ENCODE results near the gene KAZALD1.

KAZALD1 gene

GRCh38 chr10:101042118-101042517, 19.7 kb upstream of the KAZALD1 start:
- Histone ChIP-seq H3K9ac (ENCODE audit: low read depth, low read length) (no peak overlapping the region; the same call in 1 of the 2 replicates), H3K4me3 (ENCODE audit: low read length) (peak overlapping the region; percentile 79), H3K9me3 (ENCODE audit: insufficient read depth, low read depth, low read length) (no peaks in the 10 kb centered on the region), H3K27me3 (ENCODE audit: insufficient read depth, low read length) (peaks cover 63% of the 10 kb centered on the region), H3K4me1 (ENCODE audit: insufficient read depth, low read length) (peaks cover 7% of the 10 kb centered on the region), H3K27ac (ENCODE audit: low read length) (no peak overlapping the region), H3K36me3 (ENCODE audit: insufficient read depth, low read depth, low read length) (no peaks in the 10 kb centered on the region)

- no peaks in the 10 kb centered on the region for H3K36me3 ChIP-seq (ENCODE audit: insufficient read depth, low read depth, low read length)
- peak overlapping the region; percentile 79 for H3K4me3 ChIP-seq (ENCODE audit: low read length)
- peaks cover 64% of the 10 kb centered on the region for H3K27me3 ChIP-seq (ENCODE audit: insufficient read depth, low read length)
- H3K4me1 ChIP-seq (ENCODE audit: insufficient read depth, low read length): peaks cover 7% of the 10 kb centered on the region
- H3K9me3 ChIP-seq (ENCODE audit: insufficient read depth, low read depth, low read length): no peaks in the 10 kb centered on the region
- no peak overlapping the region for H3K27ac ChIP-seq (ENCODE audit: low read length)
- H3K9ac ChIP-seq (ENCODE audit: low read depth, low read length): peak overlapping the region; percentile 72; the same call in 1 of the 2 replicates
Measured at GRCh38 chr10:101042667-101043362, 19.0 kb upstream of the KAZALD1 start.

- Histone ChIP-seq H3K36me3 (ENCODE audit: insufficient read depth, low read depth, low read length) (no peaks in the 10 kb centered on the region), H3K9ac (ENCODE audit: low read depth, low read length) (peak overlapping the region; percentile 72; the same call in 1 of the 2 replicates), H3K27me3 (ENCODE audit: insufficient read depth, low read length) (peaks cover 69% of the 10 kb centered on the region), H3K27ac (ENCODE audit: low read length) (no peak overlapping the region), H3K4me3 (ENCODE audit: low read length) (peak overlapping the region; percentile 79), H3K4me1 (ENCODE audit: insufficient read depth, low read length) (peaks cover 7% of the 10 kb centered on the region), H3K9me3 (ENCODE audit: insufficient read depth, low read depth, low read length) (no peaks in the 10 kb centered on the region)
Measured at GRCh38 chr10:101043363-101043707, 18.5 kb upstream of the KAZALD1 start.

- peaks cover 74% of the 10 kb centered on the region for H3K27me3 ChIP-seq (ENCODE audit: insufficient read depth, low read length)
- H3K4me3 ChIP-seq (ENCODE audit: low read length): no peak overlapping the region
- peaks cover 7% of the 10 kb centered on the region for H3K4me1 ChIP-seq (ENCODE audit: insufficient read depth, low read length)
- no peaks in the 10 kb centered on the region for H3K36me3 ChIP-seq (ENCODE audit: insufficient read depth, low read depth, low read length)
- no peak overlapping the region for H3K9ac ChIP-seq (ENCODE audit: low read depth, low read length)
- no peak overlapping the region for H3K27ac ChIP-seq (ENCODE audit: low read length)
- peaks cover 6% of the 10 kb centered on the region; the same call in 1 of the 2 replicates for H3K9me3 ChIP-seq (ENCODE audit: insufficient read depth, low read depth, low read length)
Measured at GRCh38 chr10:101044117-101044516, 17.7 kb upstream of the KAZALD1 start.

GRCh38 chr10:101046332-101047238, 15.2 kb upstream of the KAZALD1 start:
- peaks cover 7% of the 10 kb centered on the region; the same call in 1 of the 2 replicates for H3K9me3 ChIP-seq (ENCODE audit: insufficient read depth, low read depth, low read length)
- peaks cover 86% of the 10 kb centered on the region for H3K27me3 ChIP-seq (ENCODE audit: insufficient read depth, low read length)
- H3K27ac ChIP-seq (ENCODE audit: low read length): no peak overlapping the region
- peaks cover 13% of the 10 kb centered on the region for H3K4me1 ChIP-seq (ENCODE audit: insufficient read depth, low read length)
- H3K9ac ChIP-seq (ENCODE audit: low read depth, low read length): no peak overlapping the region
- peak overlapping the region; percentile 5; the same call in 1 of the 2 replicates for H3K4me3 ChIP-seq (ENCODE audit: low read length)
- H3K36me3 ChIP-seq (ENCODE audit: insufficient read depth, low read depth, low read length): no peaks in the 10 kb centered on the region

- Histone ChIP-seq H3K4me1 (ENCODE audit: insufficient read depth, low read length) (peaks cover 13% of the 10 kb centered on the region), H3K4me3 (ENCODE audit: low read length) (peak overlapping the region; percentile 5; the same call in 1 of the 2 replicates), H3K9me3 (ENCODE audit: insufficient read depth, low read depth, low read length) (peaks cover 7% of the 10 kb centered on the region; the same call in 1 of the 2 replicates), H3K36me3 (ENCODE audit: insufficient read depth, low read depth, low read length) (no peaks in the 10 kb centered on the region), H3K9ac (ENCODE audit: low read depth, low read length) (no peak overlapping the region), H3K27ac (ENCODE audit: low read length) (no peak overlapping the region), H3K27me3 (ENCODE audit: insufficient read depth, low read length) (peaks cover 93% of the 10 kb centered on the region)
Measured at GRCh38 chr10:101047268-101047667, 14.5 kb upstream of the KAZALD1 start.

- Histone ChIP-seq H3K4me3 (ENCODE audit: low read length) (peak overlapping the region; percentile 35), H3K36me3 (ENCODE audit: insufficient read depth, low read depth, low read length) (no peaks in the 10 kb centered on the region), H3K27ac (ENCODE audit: low read length) (no peak overlapping the region), H3K4me1 (ENCODE audit: insufficient read depth, low read length) (peaks cover 13% of the 10 kb centered on the region), H3K9ac (ENCODE audit: low read depth, low read length) (no peak overlapping the region), H3K9me3 (ENCODE audit: insufficient read depth, low read depth, low read length) (peaks cover 7% of the 10 kb centered on the region; the same call in 1 of the 2 replicates), H3K27me3 (ENCODE audit: insufficient read depth, low read length) (peaks cover 92% of the 10 kb centered on the region)
Measured at GRCh38 chr10:101047961-101048892, 13.6 kb upstream of the KAZALD1 start.

- Histone ChIP-seq H3K4me1 (ENCODE audit: insufficient read depth, low read length) (peaks cover 6% of the 10 kb centered on the region; the same call in 1 of the 2 replicates), H3K27me3 (ENCODE audit: insufficient read depth, low read length) (peaks cover 70% of the 10 kb centered on the region), H3K9ac (ENCODE audit: low read depth, low read length) (no peak overlapping the region), H3K4me3 (ENCODE audit: low read length) (peak overlapping the region; percentile 15; the same call in 1 of the 2 replicates), H3K9me3 (ENCODE audit: insufficient read depth, low read depth, low read length) (peaks cover 7% of the 10 kb centered on the region; the same call in 1 of the 2 replicates), H3K27ac (ENCODE audit: low read length) (no peak overlapping the region), H3K36me3 (ENCODE audit: insufficient read depth, low read depth, low read length) (no peaks in the 10 kb centered on the region)
Measured at GRCh38 chr10:101050208-101051069, 11.3 kb upstream of the KAZALD1 start.

- H3K27ac ChIP-seq (ENCODE audit: low read length): no peak overlapping the region
- no peak overlapping the region for H3K4me3 ChIP-seq (ENCODE audit: low read length)
- H3K9me3 ChIP-seq (ENCODE audit: insufficient read depth, low read depth, low read length): peaks cover 7% of the 10 kb centered on the region; the same call in 1 of the 2 replicates
- H3K36me3 ChIP-seq (ENCODE audit: insufficient read depth, low read depth, low read length): no peaks in the 10 kb centered on the region
- peaks cover 6% of the 10 kb centered on the region; the same call in 1 of the 2 replicates for H3K4me1 ChIP-seq (ENCODE audit: insufficient read depth, low read length)
- H3K27me3 ChIP-seq (ENCODE audit: insufficient read depth, low read length): peaks cover 52% of the 10 kb centered on the region
- no peak overlapping the region for H3K9ac ChIP-seq (ENCODE audit: low read depth, low read length)
Measured at GRCh38 chr10:101052285-101052684, 9.5 kb upstream of the KAZALD1 start.

- Histone ChIP-seq H3K4me3 (ENCODE audit: low read length) (no peak overlapping the region), H3K27me3 (ENCODE audit: insufficient read depth, low read length) (peaks cover 39% of the 10 kb centered on the region), H3K9me3 (ENCODE audit: insufficient read depth, low read depth, low read length) (peaks cover 7% of the 10 kb centered on the region; the same call in 1 of the 2 replicates), H3K4me1 (ENCODE audit: insufficient read depth, low read length) (peaks cover 6% of the 10 kb centered on the region; the same call in 1 of the 2 replicates), H3K27ac (ENCODE audit: low read length) (no peak overlapping the region), H3K9ac (ENCODE audit: low read depth, low read length) (no peak overlapping the region), H3K36me3 (ENCODE audit: insufficient read depth, low read depth, low read length) (no peaks in the 10 kb centered on the region)
Measured at GRCh38 chr10:101053516-101053915, 8.3 kb upstream of the KAZALD1 start.

Measured in iPS-20b (cell line).